Erythroblast (primary cell): Measurements from ENCODE around the gene ZDHHC16.
"Not testable (repeated sequence)": the region's sequence is repeated elsewhere in the genome, so short reads cannot be mapped to it uniquely, and the experiment has no call there.

ENCODE experiments used
- DNase-seq, 2 experiments: peaks; one replicate each; lab custom pipeline; 2025; lab: John Stamatoyannopoulos, UW
- GATA1 ChIP-seq: IDR thresholded peaks from 2 replicates; pipeline ENCODE4 v1.6.1; 2011; ENCODE audit warnings: low read depth, mild to moderate bottlenecking, control low read depth, low read length, moderate library complexity
- POLR2A ChIP-seq: IDR thresholded peaks from 2 replicates; pipeline ENCODE4 v1.6.1; 2011; ENCODE audit warnings: mild to moderate bottlenecking, low read length

Gene ZDHHC16

DNA sequence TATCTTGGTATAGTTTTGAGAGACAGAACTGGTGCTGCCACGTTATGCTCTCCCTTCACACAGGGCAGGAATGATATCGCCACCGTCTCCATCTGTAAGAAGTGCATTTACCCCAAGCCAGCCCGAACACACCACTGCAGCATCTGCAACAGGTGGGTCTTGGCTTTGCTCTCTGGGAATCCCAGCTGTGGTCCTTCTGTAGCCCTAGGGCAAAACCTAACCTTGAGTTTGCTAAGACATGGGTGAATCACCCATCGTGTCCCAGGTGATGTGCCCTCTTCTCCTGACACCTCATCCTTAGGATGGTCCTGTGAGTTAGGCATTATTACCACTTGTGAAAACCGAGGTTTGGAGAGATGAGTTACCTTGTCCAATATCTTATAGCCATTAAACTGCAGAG is 6.4 kb downstream of the ZDHHC16 start:
- no peak for TF ChIP-seq GATA1
- TF ChIP-seq POLR2A = no peak
- DNase-seq = no peak

DNA sequence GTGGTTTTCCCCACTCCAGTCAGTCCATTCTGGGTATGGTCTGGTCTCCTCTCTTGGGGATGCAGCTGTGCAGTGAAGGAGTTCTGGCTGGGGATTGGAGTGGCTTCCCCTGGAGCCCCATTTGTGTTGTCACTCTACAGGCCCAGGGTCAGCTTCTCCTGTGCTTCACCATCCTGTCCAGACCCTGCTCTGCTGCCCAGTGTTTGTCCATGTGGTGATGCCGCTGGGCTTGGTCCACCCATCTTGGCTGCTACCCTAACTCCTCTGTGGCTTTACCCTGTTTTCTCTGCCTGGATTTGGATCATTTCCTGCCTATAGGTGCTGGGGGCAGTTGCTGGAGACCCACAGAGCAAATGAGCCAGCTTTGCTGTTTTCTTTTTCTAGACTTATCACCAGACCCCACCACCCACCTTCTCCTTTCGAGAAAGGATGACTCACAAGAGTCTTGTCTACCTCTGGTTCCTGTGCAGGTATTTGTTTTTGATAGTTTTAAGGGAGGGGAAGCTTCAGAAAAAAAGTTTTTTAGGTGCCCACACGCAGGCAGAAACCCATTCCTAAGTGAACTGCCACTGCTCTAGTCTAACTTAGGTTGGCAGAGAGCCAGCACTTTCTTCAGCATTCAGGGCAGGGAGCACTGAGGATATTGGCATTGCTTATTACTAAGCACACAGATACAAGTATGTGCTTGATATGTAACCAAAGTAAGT is 8.5 kb downstream of the ZDHHC16 start:
- no peak for TF ChIP-seq POLR2A
- TF ChIP-seq GATA1 = no peak
- DNase-seq = peak; percentile 17 to 50

DNA sequence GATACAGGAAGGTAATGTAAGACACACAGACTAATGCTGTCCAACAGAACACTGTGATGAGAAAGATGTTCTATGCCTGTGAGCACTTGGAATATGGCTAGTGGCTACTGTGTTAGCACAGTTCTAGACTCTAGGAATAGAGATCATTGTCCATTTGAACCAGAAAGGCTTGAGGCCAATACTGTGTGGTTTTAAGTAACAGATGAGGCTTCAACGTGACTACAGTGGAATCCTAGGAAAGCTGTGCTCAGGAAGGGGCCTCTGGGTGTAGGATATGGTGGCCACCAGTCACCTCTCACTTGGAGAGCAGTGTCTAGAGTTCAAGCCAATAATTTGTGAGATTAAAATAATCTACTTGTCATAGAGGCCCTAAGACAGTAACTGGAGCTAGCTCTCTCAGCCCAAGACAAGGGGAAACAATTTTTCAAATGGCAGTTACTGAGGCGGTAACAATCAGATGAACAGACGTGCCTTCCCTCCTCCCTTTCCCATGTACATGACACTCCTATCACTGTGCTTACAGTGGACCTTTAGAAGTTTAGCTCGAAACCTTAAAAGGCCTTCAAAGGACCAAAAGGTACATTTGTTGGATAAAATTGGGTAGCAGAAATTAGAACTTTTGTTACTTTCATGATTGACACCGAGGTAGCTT is 10.2 kb downstream of the ZDHHC16 start:
- TF ChIP-seq POLR2A (no peak), GATA1 (no peak)
- no peak for DNase-seq

DNA sequence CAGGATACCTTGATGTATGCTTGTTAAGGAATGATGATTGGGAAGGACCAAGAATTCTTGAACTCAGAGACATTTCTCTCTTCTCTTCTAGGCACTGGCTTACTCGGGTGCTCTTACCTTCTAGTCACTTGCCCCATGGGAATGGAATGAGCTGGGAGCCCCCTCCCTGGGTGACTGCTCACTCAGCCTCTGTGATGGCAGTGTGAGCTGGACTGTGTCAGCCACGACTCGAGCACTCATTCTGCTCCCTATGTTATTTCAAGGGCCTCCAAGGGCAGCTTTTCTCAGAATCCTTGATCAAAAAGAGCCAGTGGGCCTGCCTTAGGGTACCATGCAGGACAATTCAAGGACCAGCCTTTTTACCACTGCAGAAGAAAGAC is 10.7 kb downstream of the ZDHHC16 start:
- TF ChIP-seq GATA1 (no peak), POLR2A (no peak)
- DNase-seq = no peak

DNA sequence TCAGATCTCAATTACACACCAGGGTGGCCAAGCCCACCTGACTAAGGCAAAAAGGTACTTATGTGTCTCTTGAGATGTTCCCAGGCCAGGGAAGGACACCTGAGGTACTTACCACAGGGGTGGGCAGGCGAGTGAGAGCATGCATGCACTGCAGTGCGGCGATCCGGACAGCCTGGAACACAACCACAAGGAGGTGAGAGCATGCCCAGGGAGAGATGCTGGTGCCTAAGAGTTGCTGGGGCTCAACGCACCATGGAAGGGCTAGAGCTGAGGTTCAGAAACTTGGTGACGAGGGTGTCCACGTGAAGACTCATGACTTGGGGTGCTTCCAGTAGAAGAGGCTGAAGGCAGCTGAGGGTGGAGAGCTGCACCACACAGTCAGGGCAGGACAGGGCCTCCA is 13.1 kb downstream of the ZDHHC16 start:
- TF ChIP-seq GATA1 (no peak), POLR2A (no peak)
- DNase-seq = no peak

DNA sequence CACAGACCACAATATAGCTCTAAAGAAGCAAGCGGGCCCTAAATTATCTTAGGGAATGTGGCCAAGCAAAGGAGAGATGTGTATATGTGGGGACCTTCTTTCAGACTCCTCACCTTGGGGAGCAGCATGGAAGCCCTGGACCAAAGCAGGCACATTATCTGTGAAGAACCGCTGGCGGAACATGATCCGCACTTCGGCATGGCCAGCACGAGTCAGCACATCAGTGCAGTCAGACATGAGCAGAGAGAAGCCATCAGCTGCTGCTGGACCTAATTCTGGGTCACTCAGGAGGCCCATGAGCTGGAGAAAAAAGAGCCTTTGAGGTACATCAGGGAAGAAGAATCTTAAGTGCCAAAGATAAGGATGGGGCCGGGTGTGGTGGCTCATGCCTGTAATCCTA is 14.0 kb downstream of the ZDHHC16 start:
- TF ChIP-seq POLR2A = no peak
- no peak for TF ChIP-seq GATA1
- no peak for DNase-seq

DNA sequence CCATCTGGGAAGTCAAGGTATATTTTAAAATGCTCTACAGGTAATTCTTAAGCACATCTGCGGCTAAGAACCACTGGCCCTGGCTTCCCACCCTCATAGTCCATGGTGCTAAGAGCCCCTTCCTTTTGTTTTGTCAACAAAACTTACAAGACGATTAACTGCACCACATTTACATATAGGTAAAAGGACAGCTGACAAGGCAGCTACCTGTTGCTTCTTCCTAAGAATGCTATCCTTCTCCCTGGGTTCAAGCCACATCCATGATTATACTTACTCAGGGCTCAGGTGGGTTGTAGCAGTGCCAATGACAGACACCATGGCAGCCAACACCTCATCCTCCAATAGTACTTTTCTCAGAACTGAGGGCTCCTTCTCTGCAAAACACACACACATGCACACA is 16.3 kb downstream of the ZDHHC16 start:
- no peak for TF ChIP-seq POLR2A
- TF ChIP-seq GATA1 = no peak
- DNase-seq = no peak

DNA sequence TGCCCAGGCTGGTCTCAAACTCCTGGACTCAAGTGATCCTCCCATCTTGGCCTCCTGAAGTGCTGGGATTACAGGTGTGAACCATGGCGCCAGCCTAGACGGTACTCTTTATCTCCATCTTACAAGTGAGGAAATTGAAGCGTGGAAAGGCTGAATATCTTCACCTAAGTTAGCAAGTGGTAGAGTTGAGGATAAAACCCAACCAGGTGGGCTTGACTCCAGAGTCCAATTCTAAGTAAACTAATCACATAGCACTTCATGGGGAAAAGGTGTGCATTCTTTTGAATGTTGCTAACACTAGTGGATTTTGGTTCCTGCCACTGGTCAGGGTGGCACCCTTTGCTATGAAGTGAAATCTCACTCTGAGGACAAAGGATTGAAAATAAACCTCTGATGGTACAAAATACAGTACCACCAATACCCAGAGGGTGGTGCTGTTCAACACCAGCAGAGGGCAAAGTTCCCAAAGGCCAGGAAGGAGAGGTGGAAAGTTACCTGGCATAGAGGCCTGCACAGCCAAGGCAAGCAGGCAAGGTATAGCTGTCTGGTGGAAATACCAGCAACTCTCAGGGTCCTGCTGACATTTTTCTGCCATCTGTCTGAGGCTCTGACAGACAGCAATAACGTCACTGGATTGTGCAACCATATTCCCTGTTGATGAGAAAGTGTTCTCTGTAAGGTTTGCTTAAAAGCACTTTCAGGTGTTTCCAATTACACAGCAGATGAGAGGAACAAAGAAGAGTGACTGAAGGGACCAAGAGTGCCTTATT is 17.6 kb downstream of the ZDHHC16 start:
- peak; percentile 37 to 68 for DNase-seq
- TF ChIP-seq GATA1 = no peak

DNA sequence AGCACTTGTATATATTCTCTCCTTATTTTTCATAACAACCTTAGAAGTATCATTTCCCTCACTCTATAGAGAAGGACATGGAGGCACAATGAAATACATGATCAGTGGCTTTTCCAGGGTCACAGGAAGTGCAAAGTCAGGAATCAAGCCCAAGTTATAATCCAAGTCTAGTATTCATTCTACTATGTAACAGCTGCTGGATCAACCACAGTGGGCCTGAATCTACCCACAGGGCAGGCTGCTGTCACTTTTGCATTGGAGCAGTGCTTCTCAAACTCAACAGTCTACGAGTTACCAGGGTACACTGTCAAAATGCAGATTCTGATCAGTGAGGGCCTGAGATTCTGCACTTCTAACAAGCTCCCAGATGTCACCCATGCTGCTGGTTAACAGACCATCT is 18.3 kb downstream of the ZDHHC16 start:
- no peak for TF ChIP-seq GATA1
- no peak for TF ChIP-seq POLR2A
- DNase-seq = no peak

DNA sequence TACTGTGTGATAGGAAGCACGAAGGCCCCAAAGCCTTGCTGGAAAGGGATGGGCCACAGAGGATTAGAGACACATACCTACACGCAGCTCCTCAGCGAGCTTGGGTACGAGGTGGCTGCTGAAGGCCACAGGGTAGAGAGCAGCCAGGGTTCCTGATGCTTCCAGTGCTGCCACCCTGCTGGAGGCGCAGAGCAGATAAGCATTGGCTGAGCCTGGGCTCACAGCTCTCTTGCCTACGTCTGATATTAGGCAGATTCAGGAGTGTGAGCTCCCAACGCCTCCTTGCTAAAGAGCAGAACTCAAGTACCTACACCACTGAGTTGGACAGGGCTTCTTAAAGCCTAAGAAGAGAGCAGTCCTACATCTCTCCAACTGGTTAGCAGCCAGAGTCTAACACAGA is 20.0 kb downstream of the ZDHHC16 start:
- TF ChIP-seq POLR2A (no peak), GATA1 (no peak)
- no peak for DNase-seq

DNA sequence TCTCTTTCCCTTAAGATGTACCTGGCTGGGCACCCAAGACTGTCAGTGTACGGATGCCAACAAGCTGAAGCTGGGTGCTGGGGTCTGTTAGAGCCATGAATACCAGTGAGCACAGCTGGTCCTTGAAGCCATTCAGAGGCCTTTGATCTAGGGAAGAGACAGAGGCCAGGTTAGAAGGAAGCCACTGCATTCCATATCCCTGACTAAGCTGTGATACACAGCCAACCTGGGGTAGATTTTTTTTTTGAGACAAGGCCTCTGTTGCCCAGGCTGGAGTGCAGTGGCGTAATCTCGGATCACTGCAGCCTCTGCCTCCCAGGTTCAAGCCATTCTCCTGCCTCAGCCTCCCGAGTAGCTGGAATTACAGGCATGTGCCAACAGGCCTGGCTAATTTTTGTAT is 20.8 kb downstream of the ZDHHC16 start:
- DNase-seq = no peak
- TF ChIP-seq GATA1 (no peak), POLR2A (no peak)

DNA sequence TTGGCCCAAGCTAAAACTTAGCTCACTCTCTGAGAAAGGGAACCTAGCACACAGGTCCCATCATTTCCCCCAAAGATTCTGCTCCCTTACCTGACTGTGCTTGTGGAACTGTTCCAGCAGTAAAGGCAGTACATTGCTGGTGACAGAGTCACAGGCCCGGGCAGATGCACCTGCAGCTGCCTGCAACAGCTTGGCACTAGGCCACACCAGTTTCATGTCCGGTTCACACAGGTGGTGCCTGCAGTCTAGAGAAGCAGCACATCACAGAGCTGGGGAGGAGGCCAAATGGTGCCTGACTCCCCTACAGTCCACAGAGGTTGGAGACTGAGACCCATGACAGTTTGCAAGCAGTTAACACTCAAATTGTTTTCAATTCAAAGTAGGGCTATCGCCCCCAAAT is 22.2 kb downstream of the ZDHHC16 start:
- TF ChIP-seq GATA1 (no peak), POLR2A (no peak)
- DNase-seq = no peak

DNA sequence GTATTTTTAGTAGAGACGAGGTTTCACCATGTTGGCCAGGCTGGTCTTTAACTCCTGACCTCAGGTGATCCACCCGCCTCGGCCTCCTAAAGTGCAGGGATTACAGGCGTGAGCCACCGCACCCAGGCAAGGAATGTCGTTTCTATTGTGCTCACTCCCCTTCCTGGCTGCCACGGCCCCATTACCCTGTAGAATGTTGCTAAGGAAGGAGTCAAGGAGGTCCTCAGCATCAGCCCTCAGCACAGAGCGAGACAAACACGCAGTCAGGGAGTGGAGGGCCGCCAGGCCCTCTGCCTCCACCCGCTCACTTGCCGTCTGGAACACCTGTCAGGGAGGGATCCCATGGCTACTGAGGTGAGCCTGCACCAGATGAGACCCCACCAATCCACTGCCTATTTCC is 22.8 kb downstream of the ZDHHC16 start:
- DNase-seq = not testable (repeated sequence)

DNA sequence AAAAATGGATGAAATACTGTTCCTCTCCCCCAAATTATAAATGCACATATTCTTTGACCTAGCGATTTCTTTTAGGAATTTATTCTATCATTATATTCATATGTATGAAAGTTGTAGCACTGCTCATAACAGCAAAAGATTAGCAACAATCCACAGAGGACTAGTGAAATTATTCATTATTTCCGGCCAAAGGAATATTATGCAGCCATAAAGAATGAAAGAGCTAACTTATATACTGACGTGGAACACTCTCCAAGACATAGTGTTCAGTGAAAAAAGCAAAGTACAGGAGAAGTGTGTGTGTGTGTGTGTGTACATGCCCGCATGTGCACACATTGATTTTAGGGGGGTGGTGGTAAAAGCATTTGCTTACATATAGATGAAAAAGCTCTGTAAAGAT is 28.9 kb downstream of the ZDHHC16 start:
- TF ChIP-seq GATA1 (no peak), POLR2A (no peak)

More for the DNA sequence above, 28.9 kb downstream of the ZDHHC16 start:
- DNase-seq = no peak
